DMS 273 (cell line): ENCODE results near the gene TJAP1.

Experiments used
- DNase-seq: peaks from one replicate; lab custom pipeline; 2025; ENCODE audit not compliant: unreplicated experiment; lab: John Stamatoyannopoulos, UW

Gene TJAP1

GRCh38 chr6:43477235-43478007, at the start of gene TJAP1:
Gene TJAP1 (plus strand): TSS chr6:43477570. CDS start chr6:43499002, 21,432 bp downstream.
- peak; percentile 95 for DNase-seq

DNA sequence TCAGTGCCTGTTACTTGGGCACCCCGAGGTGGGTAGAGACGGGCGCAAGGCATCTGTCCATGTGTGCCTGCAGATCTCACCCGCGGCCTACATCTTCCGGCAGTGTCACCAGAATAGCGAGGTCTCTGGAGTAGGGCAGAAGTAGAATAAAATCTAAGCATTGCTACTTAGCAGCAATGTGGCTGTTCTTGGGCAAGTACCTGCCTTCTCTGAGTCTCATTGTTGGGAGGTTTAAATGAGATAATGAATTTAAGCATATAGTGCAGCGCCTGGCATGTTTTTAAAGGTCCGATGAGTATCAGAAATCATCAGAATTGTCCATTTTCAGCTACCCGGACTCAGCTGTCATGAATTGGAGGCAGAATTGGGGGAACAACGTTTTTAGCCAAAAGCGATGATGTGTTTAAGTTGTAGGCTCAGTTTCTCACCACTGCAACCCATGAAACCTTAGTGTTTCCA, 49.2 kb upstream of the TJAP1 start:
- peak; percentile 80 for DNase-seq

DNA sequence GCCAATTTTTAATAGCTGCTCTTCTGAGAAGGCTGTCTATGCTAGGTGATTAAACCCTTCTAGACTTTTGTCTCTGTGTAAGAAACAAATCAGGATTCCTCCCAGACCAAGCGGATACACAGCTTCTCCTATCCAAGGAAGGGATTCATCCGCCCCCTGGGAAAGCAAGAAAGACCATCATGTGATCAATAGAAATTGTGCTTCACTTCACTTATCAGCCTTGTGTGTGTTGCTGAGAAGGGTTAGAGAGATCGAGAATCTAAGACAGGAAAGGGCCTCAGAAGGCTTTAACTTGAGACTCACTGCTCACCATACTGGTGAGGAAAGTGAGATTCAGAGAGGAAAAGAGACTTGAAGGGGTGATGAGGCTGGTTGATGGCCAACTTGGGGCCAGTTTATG, 48.5 kb upstream of the TJAP1 start:
- no peak for DNase-seq

- DNase-seq: no peak
Measured at GRCh38 chr6:43432009-43432945, 45.1 kb upstream of the TJAP1 start.

DNA sequence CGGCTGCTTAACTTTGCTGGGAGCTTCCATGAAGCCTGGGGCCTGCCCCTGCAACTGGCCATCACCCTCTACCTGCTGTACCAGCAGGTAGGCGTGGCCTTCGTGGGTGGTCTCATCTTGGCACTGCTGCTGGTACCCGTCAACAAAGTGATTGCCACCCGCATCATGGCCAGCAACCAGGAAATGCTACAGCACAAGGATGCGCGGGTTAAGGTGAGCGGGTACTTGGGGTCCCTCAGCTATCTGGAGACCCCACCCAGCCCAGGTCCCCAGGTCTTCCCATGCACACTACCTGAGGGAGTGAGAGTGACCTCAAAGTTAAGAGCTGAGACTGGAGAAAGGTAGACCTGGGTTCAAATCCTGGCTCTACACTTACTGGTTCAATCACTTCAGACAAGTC, 44.2 kb upstream of the TJAP1 start:
- no peak for DNase-seq

- DNase-seq: no peak
Measured at GRCh38 chr6:43434001-43434840, 43.1 kb upstream of the TJAP1 start.

GRCh38 chr6:43434943-43435342, 42.4 kb upstream of the TJAP1 start:
- no peak for DNase-seq

- DNase-seq: no peak
Measured at GRCh38 chr6:43435682-43436437, 41.5 kb upstream of the TJAP1 start.

DNA sequence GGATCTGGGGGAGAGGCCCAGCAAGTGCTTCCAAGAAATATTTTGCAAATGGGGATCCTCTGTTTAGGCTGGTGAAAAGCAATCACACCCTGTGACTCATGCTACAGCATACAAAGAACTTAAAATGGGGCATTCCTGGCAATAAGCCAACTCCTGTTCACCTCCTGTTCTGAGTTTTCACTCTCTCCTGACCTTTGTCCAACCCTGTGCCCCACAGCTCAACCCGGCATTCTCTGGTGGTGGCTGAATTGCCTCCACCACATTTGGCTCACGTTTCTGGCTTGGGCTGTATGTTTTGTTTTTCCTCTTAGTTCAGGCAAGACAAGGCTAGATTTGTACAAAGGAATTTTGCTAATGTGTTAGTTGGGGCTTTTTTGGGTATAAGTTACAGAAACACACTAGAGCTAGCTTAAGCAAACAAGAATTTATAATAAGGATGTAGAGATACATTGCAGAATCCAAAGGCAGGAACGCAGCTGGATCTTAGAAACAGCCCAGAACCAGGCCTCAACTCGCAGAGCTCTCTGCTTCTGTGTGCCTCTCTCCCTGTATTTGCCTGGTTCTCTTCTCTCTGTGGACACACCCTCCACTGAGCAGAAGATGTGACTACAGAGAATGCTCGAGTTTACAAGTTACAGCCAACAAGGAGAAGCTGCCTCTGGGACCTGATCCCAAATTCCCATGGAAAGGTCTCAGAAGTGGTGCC, 40.6 kb upstream of the TJAP1 start:
- peak; percentile 73 for DNase-seq

DNA sequence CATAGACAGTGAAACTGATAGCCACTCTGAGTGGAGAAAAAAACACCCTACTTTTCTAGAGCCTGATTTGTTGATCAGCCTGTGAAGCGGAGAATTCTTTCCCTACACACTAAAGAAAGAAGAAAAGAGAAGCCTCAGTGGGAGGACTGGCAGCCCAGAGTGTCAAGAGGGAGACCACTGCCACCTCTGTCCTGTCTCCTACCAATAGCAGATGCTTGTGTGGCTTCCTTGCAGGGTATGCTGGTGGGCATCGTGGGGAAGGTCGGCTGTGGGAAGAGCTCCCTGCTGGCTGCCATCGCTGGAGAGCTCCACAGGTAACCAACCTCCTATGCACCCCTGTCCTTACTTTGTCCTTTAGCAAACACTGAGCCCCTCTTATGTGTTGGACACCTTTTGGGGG, 39.7 kb upstream of the TJAP1 start:
- DNase-seq: no peak

- DNase-seq: no peak
Measured at GRCh38 chr6:43442935-43443334, 34.4 kb upstream of the TJAP1 start.

DNA sequence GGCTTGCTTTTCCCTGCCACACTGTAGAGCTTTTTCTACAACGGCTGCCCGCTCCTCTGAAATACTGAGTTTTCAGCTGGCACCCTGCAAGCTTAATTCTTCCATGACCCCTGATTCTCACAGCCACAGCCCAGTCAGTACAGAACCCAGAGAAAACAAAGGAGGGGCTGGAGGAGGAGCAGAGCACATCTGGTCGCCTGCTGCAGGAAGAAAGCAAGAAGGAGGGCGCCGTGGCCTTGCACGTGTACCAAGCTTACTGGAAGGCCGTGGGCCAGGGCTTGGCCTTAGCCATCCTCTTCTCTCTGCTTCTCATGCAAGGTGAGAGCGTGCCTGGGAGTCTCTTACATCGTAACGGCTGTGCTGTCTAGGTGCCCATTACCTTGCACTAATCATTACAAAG, 33.3 kb upstream of the TJAP1 start:
- no peak for DNase-seq

GRCh38 chr6:43444582-43444981, 32.8 kb upstream of the TJAP1 start:
- DNase-seq: no peak

DNA sequence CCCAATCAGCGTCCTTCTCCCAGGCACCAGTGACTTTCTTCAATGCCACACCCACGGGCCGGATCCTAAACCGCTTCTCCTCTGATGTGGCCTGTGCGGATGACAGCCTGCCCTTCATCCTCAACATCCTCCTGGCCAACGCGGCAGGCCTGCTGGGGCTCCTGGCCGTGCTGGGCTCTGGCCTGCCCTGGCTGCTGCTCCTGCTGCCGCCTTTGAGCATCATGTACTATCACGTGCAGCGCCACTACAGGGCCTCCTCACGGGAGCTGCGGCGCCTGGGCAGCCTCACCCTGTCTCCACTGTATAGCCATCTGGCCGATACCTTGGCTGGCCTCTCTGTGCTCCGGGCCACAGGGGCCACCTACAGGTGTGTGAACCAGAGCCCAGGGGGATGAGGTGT, 31.8 kb upstream of the TJAP1 start:
- no peak for DNase-seq

DNA sequence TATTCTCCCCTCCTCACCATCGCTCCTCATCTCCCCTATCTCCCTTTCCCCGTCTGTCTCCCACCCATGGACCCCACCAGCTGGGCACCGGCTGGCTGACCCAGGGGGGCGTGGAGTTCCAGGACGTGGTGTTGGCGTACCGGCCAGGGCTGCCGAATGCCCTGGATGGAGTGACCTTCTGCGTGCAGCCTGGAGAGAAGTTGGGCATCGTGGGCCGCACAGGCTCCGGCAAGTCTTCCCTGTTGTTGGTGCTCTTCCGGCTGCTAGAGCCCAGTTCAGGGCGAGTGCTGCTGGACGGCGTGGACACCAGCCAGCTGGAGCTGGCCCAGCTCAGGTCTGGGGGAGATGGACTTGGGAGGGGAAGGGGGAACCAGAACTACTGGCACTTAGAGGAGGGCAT, 29.8 kb upstream of the TJAP1 start:
- DNase-seq: no peak

DNA sequence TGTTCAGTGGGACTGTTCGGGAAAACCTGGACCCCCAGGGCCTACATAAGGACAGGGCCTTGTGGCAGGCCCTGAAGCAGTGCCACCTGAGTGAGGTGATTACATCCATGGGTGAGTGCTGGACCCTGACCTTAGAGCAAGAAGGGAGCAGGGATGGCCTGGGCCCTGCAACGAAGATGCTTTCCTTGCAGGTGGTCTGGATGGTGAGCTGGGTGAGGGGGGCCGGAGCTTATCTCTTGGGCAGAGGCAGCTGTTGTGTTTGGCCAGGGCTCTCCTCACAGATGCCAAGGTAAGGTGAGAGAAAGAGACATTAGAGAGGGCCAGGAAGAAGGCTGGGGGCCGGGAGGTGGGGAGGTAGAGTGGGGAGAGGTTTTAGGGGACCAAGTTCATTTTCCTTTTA, 28.5 kb upstream of the TJAP1 start:
- DNase-seq: no peak

DNA sequence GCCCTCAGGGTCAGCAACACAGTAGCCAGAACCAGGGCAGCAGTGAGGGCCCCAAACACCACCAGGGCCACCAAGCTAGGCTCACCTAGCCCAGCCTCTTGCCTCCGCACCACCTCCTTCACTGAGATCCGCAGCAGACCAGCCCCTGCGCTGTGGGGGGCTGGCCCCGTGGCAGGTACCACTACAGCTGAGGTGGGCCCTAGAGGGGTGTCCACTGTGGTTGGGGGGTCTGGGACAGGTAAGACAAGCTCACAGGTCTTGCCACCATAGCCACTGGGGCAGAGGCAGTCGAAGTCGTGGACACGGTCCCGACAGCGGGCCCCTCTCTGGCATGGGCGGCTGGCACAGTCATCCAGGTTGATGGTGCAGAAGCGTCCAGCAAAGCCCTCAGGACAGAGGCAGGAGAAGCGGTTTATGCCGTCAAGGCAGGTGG, 26.7 kb upstream of the TJAP1 start:
- DNase-seq: no peak

DNA sequence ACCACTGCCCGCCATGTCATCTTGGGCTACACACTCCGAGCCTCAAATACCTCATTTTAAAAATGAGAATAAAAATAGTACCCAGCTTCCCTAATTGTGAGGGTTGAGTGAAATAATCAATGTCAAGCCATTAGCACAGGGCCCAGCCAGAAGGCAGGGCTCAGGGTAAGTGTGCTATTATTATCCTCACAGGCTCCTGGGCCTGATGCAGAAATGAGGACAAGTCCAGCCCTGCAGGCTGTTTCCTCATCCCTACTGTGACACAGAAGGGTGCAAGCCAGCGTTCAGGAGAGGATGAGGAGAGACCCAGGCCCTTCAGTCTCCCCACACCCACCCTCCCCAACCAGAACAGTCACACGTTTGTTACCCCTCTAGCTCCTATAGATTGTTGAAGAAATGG, 26.0 kb upstream of the TJAP1 start:
- no peak for DNase-seq

- DNase-seq: no peak
Measured at GRCh38 chr6:43451939-43452338, 25.4 kb upstream of the TJAP1 start.

- DNase-seq: no peak
Measured at GRCh38 chr6:43452896-43453295, 24.5 kb upstream of the TJAP1 start.
